ENCODE data around the gene KIF21B. TPM values are rescaled to one million over a fixed set of nuclear protein-coding genes. Genes with fewer than 3 reads are reported as not detected.

Gene KIF21B
- total and polyA plus RNA-seq, 2 of the 4 experiments (the other 2 are of a cell fraction), result 0.36 to 0.55 TPM

GRCh38 chr1:200975458-200975857 lies 48.1 kb downstream of the KIF21B start:
- in situ Hi-C loops (cut with MboI; ENCODE audit: low sequenced_read_pairs) (loop anchor here (5.0 kb wide), 1 partner anchor 67 kb away; no protein-coding TSS in a partner anchor), dilution Hi-C loops (cut with HindIII; ENCODE audit: low sequenced_read_pairs, unreplicated experiment) (no loop called here), intact Hi-C loops (cut with micrococcal nuclease) (loop anchor here (10.0 kb wide), 1 partner anchor 351 kb away; the partner anchor contains the start of gene KIF14)
- Histone ChIP-seq H3K4me2 (ENCODE audit: low read depth, low read length) (no peak overlapping the region), H3K4me1 (ENCODE audit: control insufficient read depth, insufficient read depth, low read length) (no peaks in the 10 kb centered on the region), H2BK120ac (ENCODE audit: low read depth, low read length) (no peak overlapping the region), H3K9me3 (ENCODE audit: control insufficient read depth, insufficient read depth, low read length) (no peaks in the 10 kb centered on the region), H3K27me3 (ENCODE audit: control insufficient read depth, insufficient read depth, low read length) (peaks cover 5% of the 10 kb centered on the region; the same call in 1 of the 2 replicates), H4K8ac (ENCODE audit: low read depth in 2 of 2, low read length in 2 of 2) (no peak overlapping the region), H3K36me3 (ENCODE audit: control insufficient read depth, insufficient read depth, low read length) (no peaks in the 10 kb centered on the region), H3K4me3 (ENCODE audit: insufficient read depth, low read depth, low read length) (no peak overlapping the region), H4K5ac (ENCODE audit: low read depth, low read length) (no peak overlapping the region), H2BK20ac (ENCODE audit: low read depth, low read length) (no peak overlapping the region), H3K79me1 (ENCODE audit: low read depth in 1 of 2, low read length in 2 of 2) (no peaks in the 10 kb centered on the region), H3K23ac (ENCODE audit: low read depth, low read length) (no peak overlapping the region), H3K9me1 (ENCODE audit: insufficient read depth, low read length) (no peaks in the 10 kb centered on the region), H2AK5ac (ENCODE audit: low read depth, low read length) (no peak overlapping the region), H2BK15ac (ENCODE audit: low read depth, low read length) (no peak overlapping the region), H2AFZ (replicated peaks; ENCODE audit: low read length, poor library complexity) (no peak overlapping the region), H4K91ac (ENCODE audit: insufficient read depth, low read depth, low read length) (no peak overlapping the region), H3K56ac (ENCODE audit: extremely low read depth, insufficient read depth, low read length) (no peak overlapping the region), H3K27ac (ENCODE audit: insufficient read depth, low read length) (no peak overlapping the region), H2BK5ac (ENCODE audit: low read depth, low read length, poor library complexity, severe bottlenecking) (no peak overlapping the region), H3K18ac (ENCODE audit: low read depth, low read length) (no peak overlapping the region), H2AK9ac (replicated peaks; ENCODE audit: low read depth, low read length, poor library complexity) (no peak overlapping the region), H4K20me1 (ENCODE audit: insufficient read depth, low read length) (no peaks in the 10 kb centered on the region), H3K9ac (ENCODE audit: low read depth, low read length) (no peak overlapping the region), H3K14ac (replicated peaks; ENCODE audit: low read depth, low read length) (no peak overlapping the region), H3K4ac (ENCODE audit: low read depth, low read length) (no peak overlapping the region)
- CTCF ChIA-PET, result no interaction called here
- no TSS peak for BruUV-seq (replicated peaks)
- 67% methylated on average over 1 of the region's 13 CpGs; no CpG with 5 or more reads in 1 of the 2 experiments for WGBS, 2 experiments (ENCODE audit: extremely low coverage in 2 of 2, insufficient read length in 1 of 2)
- no peak for TF ChIP-seq SMC3 (IDR thresholded peaks at IDR 0.05; ENCODE audit: low read depth, low read length)
- no peak for TF ChIP-seq RFX5 (IDR thresholded peaks at IDR 0.05; ENCODE audit: low read depth, low read length)
- TF ChIP-seq NFE2L2 (IDR thresholded peaks at IDR 0.05; ENCODE audit: low read depth, low read length), result no peak
- DNase-seq, result no peak
- no peak for ATAC-seq (ENCODE audit: low read depth)
- POLR2A ChIA-PET (ENCODE audit: unreplicated experiment), result no interaction called here

All from IMR-90 (cell line).